ENCODE measurements around the gene ADAP1. TPM values are rescaled to one million over a fixed set of nuclear protein-coding genes. Genes with fewer than 3 reads are reported as not detected.

ADAP1 gene
- total RNA-seq, 1 experiment from 2014 or later, result 6.2 TPM

GRCh38 chr7:851204-851603 is 103.3 kb downstream of the ADAP1 start:
- Mint-ChIP-seq H3K4me3 (no peak overlapping the region), H3K36me3 (ENCODE audit: insufficient read depth in 1 of 3, low read depth in 3 of 3) (peaks cover 39 to 85% (median 73%) of the 10 kb centered on the region in 3 experiments), H3K27ac (no peak overlapping the region), H3K4me1 (no peaks in the 10 kb centered on the region), H3K9me3 (peaks cover 3 to 7% of the 10 kb centered on the region in 2 experiments; a peak in 3 of 5 replicates), H3K27me3 (ENCODE audit: low read depth) (no peaks in the 10 kb centered on the region)
- H2AFZ ChIP-seq (ENCODE audit: low read length), result no peak overlapping the region
- no CpG with 5 or more reads among the region's 14 CpGs for WGBS (ENCODE audit: extremely low coverage, insufficient read length, low lambda C conversion rate)
- H3K23ac ChIP-seq (ENCODE audit: insufficient read length, low read depth, low read length), result no peak overlapping the region
- H2BK5ac ChIP-seq (ENCODE audit: insufficient read length, low read length), result no peak overlapping the region
- H3K27ac ChIP-seq (ENCODE audit: insufficient read length, low read depth, low read length), result no peak overlapping the region
- no peak overlapping the region for H3K4ac ChIP-seq (ENCODE audit: low read depth, low read length)
- no peak overlapping the region for H2AK5ac ChIP-seq (ENCODE audit: insufficient read length, low read length)
- H3K27me3 ChIP-seq (ENCODE audit: insufficient read depth, low read length), result no peaks in the 10 kb centered on the region
- H4K5ac ChIP-seq (ENCODE audit: insufficient read length, low read depth, low read length), result no peak overlapping the region
- no peak overlapping the region for H3K4me2 ChIP-seq (ENCODE audit: insufficient read depth, insufficient read length, low read length)
- peaks cover 3% of the 10 kb centered on the region for H3K23me2 ChIP-seq (ENCODE audit: insufficient read length, low read depth, low read length, poor library complexity, severe bottlenecking)
- no peaks in the 10 kb centered on the region for H3K4me1 ChIP-seq (ENCODE audit: insufficient read depth, low read length)
- H2BK12ac ChIP-seq (ENCODE audit: insufficient read length, low read depth, low read length), result no peak overlapping the region
- H3T11ph ChIP-seq (ENCODE audit: low read length), result no peak overlapping the region
- H4K20me1 ChIP-seq (ENCODE audit: control insufficient read depth, insufficient read depth, insufficient read length), result peaks cover 3% of the 10 kb centered on the region
- no peak for TF ChIP-seq CTCF (conservative IDR thresholded peaks at IDR 0.05)
- no peak overlapping the region for H3K9ac ChIP-seq (ENCODE audit: extremely low read depth, insufficient read length, low read length)
- H3K79me1 ChIP-seq (ENCODE audit: insufficient read depth, low read depth, low read length, poor library complexity, severe bottlenecking), result no peaks in the 10 kb centered on the region
- no peak overlapping the region for H4K8ac ChIP-seq (replicated peaks; ENCODE audit: insufficient read length, low read depth, low read length)
- no peak overlapping the region for H2BK20ac ChIP-seq (ENCODE audit: low read depth, low read length, poor library complexity, severe bottlenecking)
- no peak overlapping the region for H3K56ac ChIP-seq (ENCODE audit: insufficient read length, low read depth, low read length)
- no peaks in the 10 kb centered on the region for H3K9me3 ChIP-seq (ENCODE audit: control insufficient read depth, low read depth, low read length)
- no peak overlapping the region for H3K18ac ChIP-seq (ENCODE audit: insufficient read length, low read depth, low read length)
- no peaks in the 10 kb centered on the region for H3K79me2 ChIP-seq (ENCODE audit: insufficient read depth, low read length)
- H2BK120ac ChIP-seq (ENCODE audit: low read depth, low read length, poor library complexity, severe bottlenecking), result no peak overlapping the region
- H4K91ac ChIP-seq (ENCODE audit: insufficient read length, low read depth, low read length), result no peak overlapping the region
- H2BK15ac ChIP-seq (ENCODE audit: low read depth, low read length), result no peak overlapping the region; the same call in 1 of the 2 replicates
- no peak overlapping the region for H3K14ac ChIP-seq (ENCODE audit: insufficient read depth, low read length)
- DNase-seq, result no peak

Data from H9 (cell line).